ENCODE data around the gene UGT2B10.
"Not testable (repeated sequence)": the region's sequence is repeated elsewhere in the genome, so short reads cannot be mapped to it uniquely, and the experiment has no call there.

UGT2B10 gene

DNA sequence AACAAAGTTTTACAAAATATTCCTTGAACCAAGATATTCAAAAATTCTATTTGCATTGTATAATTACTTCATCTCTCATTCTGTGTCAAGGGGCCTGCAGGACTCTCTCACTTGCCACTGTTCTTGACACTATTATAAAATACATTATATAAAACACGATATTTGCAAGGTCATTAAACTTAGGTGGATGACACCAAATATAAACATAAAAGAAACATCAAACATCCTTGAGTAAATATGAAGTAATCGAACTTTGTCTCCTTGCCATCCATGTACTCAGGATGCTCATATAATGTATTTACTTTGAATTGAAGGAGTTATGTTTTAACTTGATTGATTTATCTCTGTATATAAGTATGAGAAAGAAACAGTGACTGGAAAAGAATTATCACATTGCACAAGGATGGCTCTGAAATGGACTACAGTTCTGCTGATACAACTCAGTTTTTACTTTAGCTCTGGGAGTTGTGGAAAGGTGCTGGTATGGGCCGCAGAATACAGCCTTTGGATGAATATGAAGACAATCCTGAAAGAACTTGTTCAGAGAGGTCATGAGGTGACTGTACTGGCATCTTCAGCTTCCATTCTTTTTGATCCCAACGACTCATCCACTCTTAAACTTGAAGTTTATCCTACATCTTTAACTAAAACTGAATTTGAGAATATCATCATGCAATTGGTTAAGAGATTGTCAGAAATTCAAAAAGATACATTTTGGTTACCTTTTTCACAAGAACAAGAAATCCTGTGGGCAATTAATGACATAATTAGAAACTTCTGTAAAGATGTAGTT is at the start of gene UGT2B10:
TSS of gene UGT2B10 (plus strand) at position 378 of the 793 bp plus-strand sequence. CDS start at position 404, 26 bp downstream.
- DNase-seq; intact Hi-C loops (cut with DNase I): not testable (repeated sequence)

DNA sequence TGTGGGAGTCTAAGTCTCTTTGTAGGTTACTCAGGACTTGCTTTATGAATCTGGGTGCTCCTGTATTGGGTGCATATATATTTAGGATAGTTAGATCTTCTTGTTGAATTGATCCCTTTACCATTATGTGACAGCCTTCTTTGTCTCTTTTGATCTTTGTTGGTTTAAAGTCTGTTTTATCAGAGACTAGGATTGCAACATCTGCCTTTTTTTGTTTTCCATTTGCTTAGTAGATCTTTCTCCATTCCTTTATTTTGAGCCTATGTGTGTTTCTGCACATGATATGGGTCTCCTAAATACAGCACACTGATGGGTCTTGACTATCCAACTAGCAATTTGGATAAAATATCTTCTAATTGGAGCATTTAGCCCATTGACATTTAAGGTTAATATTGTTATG is 44.0 kb upstream of the UGT2B10 start:
- DNase-seq; intact Hi-C loops (cut with DNase I): not testable (repeated sequence)

- DNase-seq = peak in 2 of 10 donors; percentile 20 to 44
- intact Hi-C loops (cut with DNase I) = no loop called here
Measured at GRCh38 chr4:68773699-68774098, 42.1 kb upstream of the UGT2B10 start.

DNA sequence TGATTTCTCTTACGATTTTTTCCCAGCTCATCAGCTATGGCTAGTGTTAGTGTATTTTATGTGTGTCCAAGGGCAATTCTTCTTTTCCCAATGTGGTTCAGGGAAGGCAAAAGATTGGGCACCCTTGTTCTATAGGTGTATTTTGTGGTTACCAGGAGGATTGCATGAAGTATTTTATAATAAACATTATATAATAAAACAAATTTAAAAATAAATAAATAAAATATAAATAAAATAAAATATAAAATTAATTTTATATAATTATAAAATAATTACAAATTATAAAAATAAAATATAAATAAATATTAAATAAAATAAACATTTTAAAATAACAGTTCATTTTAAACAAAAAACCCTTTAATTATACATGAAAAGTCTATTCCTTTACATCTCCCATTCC is 35.6 kb upstream of the UGT2B10 start:
- DNase-seq = no peak
- intact Hi-C loops (cut with DNase I) = no loop called here

DNA sequence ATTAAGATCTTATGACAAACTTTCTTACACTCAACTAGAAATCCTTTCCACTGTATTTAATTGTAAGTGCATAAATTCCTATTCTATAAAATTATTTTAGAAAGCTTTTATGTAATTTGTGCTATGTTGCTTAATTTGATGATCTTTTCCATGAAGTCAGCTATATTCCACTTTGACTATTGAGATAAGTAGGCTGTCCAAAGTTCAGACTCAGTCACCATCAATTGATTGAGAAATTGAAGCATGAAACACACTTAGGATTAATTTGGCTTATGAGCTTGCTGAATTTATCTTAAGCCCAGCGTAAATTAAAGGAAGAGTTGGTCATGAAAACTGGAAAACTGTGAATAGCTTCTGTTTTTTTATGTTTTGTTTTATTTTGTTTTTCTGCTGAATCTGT is 18.7 kb upstream of the UGT2B10 start:
- intact Hi-C loops (cut with DNase I) = no loop called here
- DNase-seq = no peak

GRCh38 chr4:68797618-68798017 is 18.2 kb upstream of the UGT2B10 start:
- intact Hi-C loops (cut with DNase I) = no loop called here

GRCh38 chr4:68803013-68803412 is 12.8 kb upstream of the UGT2B10 start:
- intact Hi-C loops (cut with DNase I) = no loop called here
- DNase-seq = no peak

More at GRCh38 chr4:68797618-68798017, 18.2 kb upstream of the UGT2B10 start:
- DNase-seq = no peak

DNA sequence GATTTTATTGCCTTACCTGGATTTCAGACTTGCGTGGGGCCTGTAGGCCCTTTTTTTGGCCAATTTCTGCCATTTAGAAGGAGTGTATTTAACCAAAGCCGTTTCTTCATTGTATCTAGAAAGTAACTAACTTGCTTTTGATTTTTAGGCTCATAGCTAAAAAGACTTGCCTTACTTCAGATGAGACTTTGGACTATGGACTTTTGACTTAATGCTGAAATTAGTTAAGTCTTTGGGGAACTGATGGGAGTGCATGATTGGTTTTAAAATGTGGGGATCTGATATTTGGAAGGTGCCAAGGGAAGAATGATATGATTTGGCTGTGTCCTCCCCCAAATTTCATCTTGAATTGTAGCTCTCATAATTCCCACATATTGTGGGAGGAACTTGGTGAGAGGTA is 7.7 kb upstream of the UGT2B10 start:
- intact Hi-C loops (cut with DNase I) = no loop called here
- DNase-seq = no peak

DNA sequence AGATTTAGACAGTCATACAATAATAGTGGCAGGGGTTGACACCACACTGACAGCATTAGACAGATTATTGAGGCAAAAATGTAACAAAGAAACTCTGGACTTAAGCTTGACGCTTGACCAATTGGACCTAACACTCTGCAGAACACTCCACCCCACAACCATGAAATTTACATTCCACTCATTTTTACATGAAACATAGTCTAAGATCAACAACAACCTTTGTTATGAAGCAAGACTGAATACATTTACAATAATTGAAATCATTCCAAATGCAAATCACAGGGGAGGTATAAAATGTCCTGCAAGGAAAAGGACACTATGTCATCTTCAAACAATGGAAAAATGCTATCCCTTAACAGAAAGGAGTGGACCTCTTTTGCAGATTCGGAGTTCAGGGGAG is 4.9 kb upstream of the UGT2B10 start:
- intact Hi-C loops (cut with DNase I) = no loop called here
- no peak for DNase-seq

- intact Hi-C loops (cut with DNase I); DNase-seq: not testable (repeated sequence)
Measured at GRCh38 chr4:68816410-68817265, 844 bp downstream of the UGT2B10 start.

GRCh38 chr4:68817386-68817785 is 1.6 kb downstream of the UGT2B10 start:
- no peak for DNase-seq
- intact Hi-C loops (cut with DNase I) = no loop called here

DNA sequence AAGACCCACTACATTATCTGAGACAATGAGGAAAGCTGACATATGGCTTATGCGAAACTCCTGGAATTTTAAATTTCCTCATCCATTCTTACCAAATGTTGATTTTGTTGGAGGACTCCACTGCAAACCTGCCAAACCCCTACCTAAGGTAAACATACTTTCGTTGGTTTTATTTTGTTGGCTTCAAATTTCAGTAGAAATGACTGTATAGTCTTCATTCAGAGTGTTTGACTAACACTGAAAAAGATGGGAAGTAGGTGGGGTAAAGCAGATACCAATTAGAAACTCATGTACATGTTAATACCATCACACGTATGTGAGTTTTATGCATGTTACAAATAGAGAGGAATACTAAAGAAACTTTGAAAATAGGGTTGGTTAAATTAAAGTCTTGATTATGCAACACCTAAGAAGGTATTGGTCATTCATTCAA is 2.3 kb downstream of the UGT2B10 start:
- DNase-seq; intact Hi-C loops (cut with DNase I): not testable (repeated sequence)

DNA sequence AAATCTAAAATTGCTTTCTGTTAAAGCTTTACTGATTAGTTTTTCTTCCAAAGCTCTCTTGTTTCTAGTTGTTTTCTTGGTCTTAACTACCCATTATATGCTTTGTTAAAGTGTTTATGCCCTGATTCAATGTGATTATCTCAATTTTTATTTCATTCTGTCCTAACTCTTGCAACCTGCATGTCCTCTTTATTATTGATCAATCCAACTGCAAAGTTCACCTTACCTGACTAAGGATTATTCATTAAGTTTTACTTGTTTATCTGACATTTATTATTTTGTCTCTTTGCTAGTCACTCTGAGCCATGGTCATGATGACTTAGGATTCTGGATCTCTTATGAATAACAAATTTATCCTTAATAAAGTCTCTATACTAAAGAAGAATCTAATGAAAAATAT is 15.8 kb downstream of the UGT2B10 start:
- DNase-seq = no peak
- intact Hi-C loops (cut with DNase I) = no loop called here

DNA sequence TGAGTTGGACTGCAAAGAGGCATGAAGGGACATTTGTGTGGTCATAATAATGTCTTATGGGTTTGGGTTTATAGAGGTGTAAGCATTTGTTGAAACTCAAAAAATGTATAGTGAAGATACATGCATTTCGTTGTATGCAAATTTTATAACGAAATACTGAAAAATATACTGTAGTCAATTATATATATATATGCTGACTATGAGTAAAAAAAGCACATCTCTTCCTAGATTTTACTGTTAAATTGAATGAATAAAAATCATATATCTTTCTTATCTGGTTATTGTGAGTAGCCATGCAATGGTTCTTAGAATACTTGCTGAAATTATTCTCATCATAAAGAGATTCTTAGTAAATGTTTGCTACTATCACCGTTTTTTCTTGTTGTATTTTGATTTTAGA is 34.5 kb downstream of the UGT2B10 start:
- DNase-seq = no peak
- intact Hi-C loops (cut with DNase I) = no loop called here

DNA sequence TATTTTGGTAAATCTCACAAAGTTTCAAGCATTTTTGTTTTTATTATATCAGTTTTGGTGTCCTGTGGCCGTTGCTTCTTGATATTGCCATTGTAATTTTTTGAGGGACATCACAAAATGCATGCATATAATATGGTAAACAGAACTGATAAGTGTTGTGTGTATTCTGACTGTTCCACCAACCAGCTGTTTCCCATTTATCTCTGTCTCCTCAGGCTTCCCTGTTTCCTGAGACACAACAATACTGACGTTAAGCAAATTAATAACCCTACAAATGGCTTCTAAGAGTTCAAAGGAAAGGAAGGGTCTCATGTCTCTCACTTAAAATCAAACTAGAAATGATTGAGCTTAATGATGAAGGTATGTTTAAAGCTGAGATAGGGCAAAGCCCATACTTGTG is 40.0 kb downstream of the UGT2B10 start:
- intact Hi-C loops (cut with DNase I) = no loop called here
- DNase-seq = no peak

DNA sequence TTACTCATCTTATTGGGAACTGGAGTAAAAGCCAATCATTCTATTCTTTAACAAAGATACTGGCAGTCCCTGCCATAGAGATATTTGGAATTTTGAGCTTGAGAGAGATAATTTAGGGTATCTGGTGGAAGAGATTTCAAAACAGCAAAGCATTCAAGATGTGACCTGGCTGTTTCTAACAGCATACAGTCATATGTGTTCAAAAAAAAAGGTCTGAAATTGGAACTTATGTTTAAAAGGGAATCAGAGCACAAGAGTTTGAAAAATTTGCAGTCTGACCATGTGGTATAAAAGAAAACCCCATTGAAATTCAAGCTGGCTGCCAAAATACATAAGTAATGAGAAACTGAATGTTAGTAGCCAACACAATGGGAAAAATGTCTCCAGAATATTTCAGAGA is 42.2 kb downstream of the UGT2B10 start:
- intact Hi-C loops (cut with DNase I) = no loop called here

DNA sequence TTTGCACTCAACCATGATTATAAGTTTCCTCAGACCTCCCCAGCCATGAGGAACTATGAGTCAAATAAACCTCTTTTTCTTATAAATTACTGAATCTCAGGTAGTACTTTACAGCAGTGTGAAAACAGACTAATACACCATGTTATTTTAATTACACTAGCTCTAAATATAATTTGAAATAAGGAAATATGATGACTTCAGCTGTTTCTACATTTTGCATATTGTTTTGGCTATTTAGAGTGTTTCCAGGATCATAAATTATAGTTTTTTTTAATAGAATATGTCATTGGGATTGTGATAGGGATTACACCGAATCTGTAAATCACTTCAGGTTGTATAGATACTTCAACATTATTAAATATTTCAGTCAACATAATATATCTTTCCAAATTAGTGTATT is 43.9 kb downstream of the UGT2B10 start:
- no peak for DNase-seq
- intact Hi-C loops (cut with DNase I) = no loop called here

More for the DNA sequence above, 42.2 kb downstream of the UGT2B10 start:
- DNase-seq = no peak

GRCh38 chr4:68861057-68861456 is 45.3 kb downstream of the UGT2B10 start:
- intact Hi-C loops (cut with DNase I) = no loop called here
- DNase-seq = no peak

GRCh38 chr4:68864438-68865187 is 48.8 kb downstream of the UGT2B10 start:
- intact Hi-C loops (cut with DNase I) = no loop called here

DNA sequence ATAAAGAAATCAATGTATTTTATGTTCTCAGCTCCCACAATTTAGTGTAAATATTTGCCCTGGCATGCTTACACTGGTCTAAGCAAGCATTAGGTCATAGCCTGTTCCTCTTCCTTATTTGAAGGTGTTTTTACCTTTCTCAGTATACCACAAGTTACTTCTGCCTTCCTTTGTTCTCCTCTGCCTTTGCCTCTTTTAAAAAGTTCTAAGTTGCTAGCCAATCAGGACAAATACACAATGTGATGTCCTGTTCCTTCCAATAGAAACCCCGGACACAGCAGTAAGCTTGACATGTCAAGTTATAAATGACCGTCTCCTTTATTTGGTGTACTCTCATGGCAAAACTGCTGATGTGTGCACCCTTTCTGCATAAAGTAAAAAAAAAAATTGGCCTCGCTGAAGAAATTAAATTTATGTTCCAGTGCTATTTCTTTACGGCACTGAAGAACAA is 49.4 kb downstream of the UGT2B10 start:
- intact Hi-C loops (cut with DNase I) = no loop called here

More at GRCh38 chr4:68864438-68865187, 48.8 kb downstream of the UGT2B10 start:
- DNase-seq = no peak

DNA sequence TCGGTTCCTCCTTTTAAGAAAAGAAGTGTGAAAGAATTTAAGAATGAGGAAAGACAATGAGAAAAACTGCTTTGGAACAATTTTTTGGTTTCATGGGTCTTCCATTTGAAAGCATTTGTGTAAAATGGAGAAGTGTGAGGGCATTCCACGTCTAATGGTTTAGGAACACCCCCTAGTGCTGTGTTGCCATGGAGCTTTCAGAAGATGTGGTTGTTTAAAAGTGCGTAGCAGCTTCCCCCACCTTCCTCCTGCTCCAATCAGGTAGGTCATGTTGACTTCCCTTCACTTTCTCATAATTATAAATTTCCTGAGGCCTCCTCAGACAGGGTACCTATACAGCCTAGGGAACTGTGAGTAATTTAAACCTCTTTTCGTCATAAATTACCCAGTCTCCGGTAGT is 50.0 kb downstream of the UGT2B10 start:
- intact Hi-C loops (cut with DNase I) = no loop called here
- no peak for DNase-seq

More for the DNA sequence above, 49.4 kb downstream of the UGT2B10 start:
- DNase-seq = no peak

Data from posterior cingulate gyrus (tissue), 11 donors.